IPS-18a (cell line): ENCODE data around the gene POU6F2.

ENCODE experiments used
- H3K27ac ChIP-seq: one replicate; pipeline ENCODE4 v1.5.1; 2013; ENCODE audit warnings: low read length
- H3K27me3 ChIP-seq: one replicate; pipeline ENCODE4 v1.6.1; 2013; ENCODE audit warnings: mild to moderate bottlenecking, low read length; ENCODE audit not compliant: control insufficient read depth, insufficient read depth
- H3K36me3 ChIP-seq: one replicate; pipeline ENCODE4 v1.6.1; 2013; ENCODE audit warnings: low read depth, low read length; ENCODE audit not compliant: control insufficient read depth
- H3K4me1 ChIP-seq: one replicate; pipeline ENCODE4 v1.6.1; 2013; ENCODE audit warnings: low read depth, low read length; ENCODE audit not compliant: control insufficient read depth
- H3K4me3 ChIP-seq: one replicate; pipeline ENCODE4 v1.5.1; 2013; ENCODE audit warnings: low read length
- H3K9ac ChIP-seq: one replicate; pipeline ENCODE4 v1.6.1; 2013; ENCODE audit warnings: mild to moderate bottlenecking, low read length, moderate library complexity
- H3K9me3 ChIP-seq: one replicate; pipeline ENCODE4 v1.6.1; 2013; ENCODE audit warnings: low read depth, low read length; ENCODE audit not compliant: control insufficient read depth

Gene POU6F2

DNA sequence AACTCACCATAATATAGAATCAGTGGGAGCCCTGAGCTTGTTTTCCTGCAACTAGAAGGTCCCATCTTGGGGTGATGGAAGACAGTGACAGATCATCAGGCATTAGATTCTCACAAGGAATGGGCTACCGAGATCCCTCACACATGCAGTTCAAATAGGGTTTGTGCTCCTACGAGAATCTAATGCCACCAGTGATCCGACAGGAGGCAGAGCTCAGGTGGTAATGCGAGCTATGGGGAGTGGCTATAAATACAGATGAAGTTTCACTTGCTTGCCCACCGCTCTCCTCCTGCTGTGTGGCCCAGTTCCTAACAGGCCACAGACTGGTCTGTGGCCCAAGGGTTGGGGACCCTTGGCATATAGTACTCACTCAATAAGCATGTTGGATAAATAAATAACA lies 93.4 kb downstream of the POU6F2 start:
- Histone ChIP-seq H3K27ac (no peak overlapping the region), H3K4me3 (no peak overlapping the region), H3K4me1 (peaks cover 22% of the 10 kb centered on the region), H3K9me3 (no peaks in the 10 kb centered on the region), H3K36me3 (no peaks in the 10 kb centered on the region), H3K9ac (no peak overlapping the region), H3K27me3 (no peaks in the 10 kb centered on the region)

DNA sequence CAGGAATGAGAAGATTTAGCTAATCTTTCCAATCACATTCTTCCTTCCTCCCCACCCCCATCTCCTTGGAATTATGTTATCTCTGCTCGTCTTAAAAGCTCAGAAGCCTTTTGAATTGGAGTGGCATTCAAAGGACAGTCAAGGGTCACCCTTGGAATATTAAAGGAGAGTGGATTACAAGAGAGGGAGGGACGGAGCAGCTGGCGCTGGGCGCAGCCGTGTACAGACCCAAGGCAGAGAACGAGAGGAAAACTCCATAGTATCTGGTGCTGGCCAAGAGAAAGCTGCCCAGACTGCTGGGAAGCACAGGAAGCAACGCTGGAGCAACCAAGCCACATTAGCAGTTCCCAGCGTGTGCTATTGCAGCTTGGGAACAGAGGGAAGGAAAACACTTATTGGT lies 95.7 kb downstream of the POU6F2 start:
- Histone ChIP-seq H3K4me3 (peak overlapping the region; percentile 34), H3K9ac (no peak overlapping the region), H3K27ac (no peak overlapping the region), H3K27me3 (no peaks in the 10 kb centered on the region), H3K36me3 (no peaks in the 10 kb centered on the region), H3K9me3 (no peaks in the 10 kb centered on the region), H3K4me1 (peaks cover 22% of the 10 kb centered on the region)

DNA sequence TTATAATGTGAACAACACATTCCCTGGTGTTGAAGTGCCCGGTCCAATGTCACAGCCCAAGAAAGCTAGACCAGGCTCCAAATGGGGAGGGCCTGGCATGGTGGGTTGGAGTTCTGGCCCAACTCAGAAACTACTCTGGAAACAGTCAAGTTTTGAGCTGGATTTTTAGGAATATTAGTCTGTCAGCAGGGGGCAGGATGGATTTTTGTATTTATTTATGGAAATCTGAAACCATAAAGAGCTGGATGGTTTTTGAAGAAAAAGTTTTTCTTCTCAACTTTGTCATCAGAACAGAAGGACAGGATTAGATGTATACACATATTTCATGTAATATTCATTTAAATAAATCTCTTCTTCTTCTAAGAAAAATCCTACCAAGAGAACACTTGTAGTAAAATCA lies 97.5 kb downstream of the POU6F2 start:
- no peak overlapping the region for H3K27ac ChIP-seq
- H3K36me3 ChIP-seq, result no peaks in the 10 kb centered on the region
- H3K27me3 ChIP-seq, result no peaks in the 10 kb centered on the region
- H3K9ac ChIP-seq, result no peak overlapping the region
- H3K4me1 ChIP-seq, result peaks cover 13% of the 10 kb centered on the region
- H3K4me3 ChIP-seq, result no peak overlapping the region
- no peaks in the 10 kb centered on the region for H3K9me3 ChIP-seq

DNA sequence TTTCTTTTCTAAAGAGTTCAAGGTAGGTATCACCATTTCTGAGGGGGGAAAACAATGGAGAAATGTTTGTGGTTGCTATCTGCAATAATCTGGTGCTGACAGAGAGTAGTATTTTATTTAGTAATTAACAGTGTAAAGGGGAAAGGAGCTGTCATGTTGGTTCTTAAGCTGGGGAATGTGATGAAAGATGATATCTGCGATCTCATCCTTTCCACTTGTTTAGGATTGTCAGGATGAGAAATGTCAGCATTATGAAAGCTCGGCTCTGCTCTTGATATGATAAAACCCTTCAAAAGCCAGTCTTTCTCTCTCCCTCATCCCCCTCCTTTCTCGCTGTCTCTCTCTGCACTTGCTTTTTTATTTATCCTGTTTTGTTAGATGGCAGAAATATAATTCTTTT lies 106.1 kb downstream of the POU6F2 start:
- H3K9ac ChIP-seq, result no peak overlapping the region
- no peaks in the 10 kb centered on the region for H3K9me3 ChIP-seq
- no peaks in the 10 kb centered on the region for H3K36me3 ChIP-seq
- H3K4me3 ChIP-seq, result no peak overlapping the region
- peaks cover 40% of the 10 kb centered on the region for H3K4me1 ChIP-seq
- no peak overlapping the region for H3K27ac ChIP-seq
- H3K27me3 ChIP-seq, result no peaks in the 10 kb centered on the region

DNA sequence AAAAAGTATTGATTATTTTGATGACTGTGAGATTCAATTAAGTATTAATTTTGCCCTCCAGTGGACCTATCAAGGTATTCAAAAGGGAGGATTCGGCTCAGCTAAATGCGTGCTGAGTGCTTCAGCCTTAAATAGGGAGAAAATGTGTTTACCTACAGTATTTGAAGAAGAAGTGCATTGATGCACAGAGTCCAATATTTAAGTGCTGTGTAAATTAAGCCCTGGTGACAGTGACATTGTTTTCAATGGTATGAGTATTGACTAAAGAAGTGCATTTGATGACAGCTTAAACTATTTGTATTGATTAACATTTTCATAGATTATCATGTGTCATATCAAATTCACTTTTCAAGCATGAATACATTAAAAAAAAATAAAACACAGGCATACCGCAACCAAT lies 106.6 kb downstream of the POU6F2 start:
- Histone ChIP-seq H3K36me3 (no peaks in the 10 kb centered on the region), H3K9ac (no peak overlapping the region), H3K4me1 (peaks cover 45% of the 10 kb centered on the region), H3K9me3 (no peaks in the 10 kb centered on the region), H3K4me3 (no peak overlapping the region), H3K27me3 (no peaks in the 10 kb centered on the region), H3K27ac (no peak overlapping the region)

DNA sequence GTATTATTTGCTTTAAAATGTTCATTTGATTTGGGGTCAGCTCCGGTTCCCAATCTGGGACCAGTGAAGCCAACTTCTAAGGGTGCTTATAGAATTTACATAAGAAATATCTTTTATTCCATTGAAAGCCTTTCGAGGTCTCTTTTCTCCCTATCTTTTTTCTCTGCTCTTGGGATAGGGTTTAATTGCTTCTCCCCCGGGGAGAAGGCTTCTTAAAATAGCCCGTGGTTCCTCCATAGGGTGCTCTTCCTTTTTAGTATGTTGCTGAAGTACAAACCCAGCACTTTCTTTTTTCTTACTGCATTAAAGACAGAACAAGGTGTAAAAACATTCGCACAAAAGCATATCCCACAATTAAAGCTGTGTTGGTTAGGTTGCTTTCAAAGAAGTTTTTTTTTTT lies 107.5 kb downstream of the POU6F2 start:
- peak overlapping the region; percentile 1 for H3K9ac ChIP-seq
- no peaks in the 10 kb centered on the region for H3K27me3 ChIP-seq
- H3K9me3 ChIP-seq, result no peaks in the 10 kb centered on the region
- H3K4me1 ChIP-seq, result peaks cover 45% of the 10 kb centered on the region
- H3K27ac ChIP-seq, result no peak overlapping the region
- no peaks in the 10 kb centered on the region for H3K36me3 ChIP-seq
- H3K4me3 ChIP-seq, result peak overlapping the region; percentile 57

DNA sequence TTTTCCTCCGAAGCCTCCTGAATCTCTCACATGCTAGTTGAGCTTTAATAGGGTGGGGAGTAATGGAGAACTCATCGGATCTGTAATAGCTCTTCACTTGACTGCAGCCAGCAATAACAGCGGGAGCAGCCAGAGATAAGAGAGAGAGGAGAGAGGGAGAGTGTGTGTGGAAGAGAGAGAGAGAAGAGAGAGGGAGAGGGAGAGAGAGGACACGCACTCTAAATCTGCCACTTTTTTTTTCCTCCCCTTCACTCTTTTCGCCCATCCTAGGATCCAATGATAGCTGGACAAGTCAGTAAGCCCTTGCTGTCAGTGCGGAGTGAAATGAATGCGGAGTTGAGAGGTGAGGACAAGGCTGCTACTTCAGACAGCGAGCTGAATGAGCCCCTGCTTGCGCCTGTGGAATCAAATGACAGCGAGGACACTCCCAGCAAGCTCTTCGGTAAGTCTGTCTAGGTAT lies 107.9 kb downstream of the POU6F2 start:
- Histone ChIP-seq H3K4me1 (peaks cover 45% of the 10 kb centered on the region), H3K4me3 (peak overlapping the region; percentile 57)

DNA sequence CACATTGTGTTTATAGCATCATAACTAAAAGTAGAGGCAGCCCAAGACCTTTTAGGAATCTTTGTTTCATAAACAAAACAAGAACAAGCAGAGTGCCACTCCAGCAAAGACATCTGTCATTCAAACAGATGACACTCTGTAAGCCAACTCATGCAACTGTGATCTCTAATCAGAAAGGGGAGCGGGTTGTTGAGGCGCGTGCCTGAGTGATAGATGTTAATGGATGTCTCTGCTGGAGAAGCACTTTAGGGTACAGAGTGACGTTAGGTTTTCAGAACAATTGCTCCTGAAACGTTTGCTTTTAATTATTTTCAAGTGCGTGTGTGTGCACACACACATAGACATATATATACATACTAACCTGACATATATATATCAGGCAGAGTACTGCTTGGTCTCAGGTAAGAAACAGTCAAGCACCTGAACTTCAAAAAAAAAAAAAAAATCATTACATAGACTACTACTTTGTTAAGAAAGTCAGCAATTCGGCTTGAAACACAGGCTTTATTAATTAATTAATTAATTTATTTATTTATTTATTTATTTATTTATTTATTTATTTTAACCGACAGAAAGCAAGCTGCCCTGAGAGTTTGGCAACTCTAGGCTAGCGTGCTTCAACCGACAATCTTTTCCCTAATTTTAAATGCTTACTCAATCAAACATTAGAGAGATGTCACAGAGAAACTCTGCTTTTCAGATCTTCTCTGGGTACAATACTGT lies 109.1 kb downstream of the POU6F2 start:
- H3K9ac ChIP-seq, result no peak overlapping the region

More for the DNA sequence above, 107.9 kb downstream of the POU6F2 start:
- Histone ChIP-seq H3K36me3 (no peaks in the 10 kb centered on the region), H3K27me3 (no peaks in the 10 kb centered on the region), H3K9me3 (no peaks in the 10 kb centered on the region), H3K27ac (no peak overlapping the region), H3K9ac (no peak overlapping the region)

DNA sequence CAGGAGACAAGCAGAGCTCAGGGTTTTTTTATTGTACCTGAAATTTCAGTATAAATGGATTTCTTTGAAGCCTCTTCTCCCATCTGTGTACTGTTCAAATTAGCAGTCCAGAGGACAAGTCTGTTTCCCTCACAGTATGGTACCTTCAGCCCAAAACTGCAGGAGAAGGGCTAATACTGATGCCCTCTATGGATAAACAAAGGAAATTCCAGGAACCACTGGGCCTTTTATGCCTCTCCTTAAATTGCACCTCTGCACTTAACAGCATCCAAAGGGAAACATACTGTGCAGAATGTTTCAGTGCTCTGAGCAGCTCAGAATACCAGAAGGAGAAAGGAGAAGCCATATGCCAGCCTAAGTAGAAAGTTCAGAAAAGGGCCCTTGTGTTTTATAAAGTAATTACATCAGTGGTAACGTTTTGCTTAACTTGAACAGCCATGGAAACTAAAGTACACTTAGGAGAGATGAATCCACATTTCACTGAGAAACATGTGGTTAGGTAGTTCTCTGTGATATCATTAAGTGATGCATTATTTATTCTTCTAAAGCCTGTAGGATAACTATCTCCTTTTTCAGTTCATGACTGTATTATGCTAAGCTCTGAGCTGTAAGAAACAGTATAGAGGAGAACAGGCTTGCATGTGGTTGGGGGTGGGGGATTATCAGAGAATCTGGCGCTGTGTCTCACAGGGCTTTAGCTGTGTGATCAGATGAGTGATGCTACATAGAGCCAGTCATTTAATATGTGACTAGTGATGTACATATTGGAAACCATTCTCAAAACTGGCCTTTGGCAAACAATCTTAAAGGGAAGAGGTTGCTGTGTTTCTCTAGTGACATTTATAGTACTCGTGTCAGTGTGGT lies 111.3 kb downstream of the POU6F2 start:
- Histone ChIP-seq H3K36me3 (no peaks in the 10 kb centered on the region), H3K9me3 (no peaks in the 10 kb centered on the region), H3K4me1 (peaks cover 38% of the 10 kb centered on the region), H3K9ac (no peak overlapping the region), H3K27me3 (no peaks in the 10 kb centered on the region), H3K27ac (no peak overlapping the region), H3K4me3 (no peak overlapping the region)

More for the DNA sequence above, 109.1 kb downstream of the POU6F2 start:
- Histone ChIP-seq H3K4me1 (peaks cover 45% of the 10 kb centered on the region), H3K27me3 (no peaks in the 10 kb centered on the region), H3K4me3 (no peak overlapping the region), H3K9me3 (no peaks in the 10 kb centered on the region), H3K27ac (no peak overlapping the region), H3K36me3 (no peaks in the 10 kb centered on the region)

DNA sequence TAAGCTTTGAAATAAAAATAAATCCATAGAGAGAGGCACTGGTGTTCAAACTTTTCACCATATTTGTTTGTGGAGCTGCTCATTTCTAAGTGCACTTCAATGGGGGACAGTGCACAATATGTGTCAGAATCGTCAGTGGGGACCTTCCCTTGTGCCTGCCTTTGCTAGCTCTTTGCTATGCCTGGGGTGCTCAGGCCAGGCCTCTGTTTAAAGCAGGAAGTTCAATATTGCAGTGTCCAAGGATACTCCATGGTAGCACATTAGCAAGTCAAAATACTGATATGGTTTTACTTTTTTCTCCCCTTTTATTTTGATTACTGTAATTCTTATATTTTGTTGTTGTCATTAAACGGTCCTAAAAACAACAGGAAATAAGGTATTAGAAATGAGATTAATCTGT lies 113.4 kb downstream of the POU6F2 start:
- H3K4me1 ChIP-seq, result peaks cover 22% of the 10 kb centered on the region
- H3K9ac ChIP-seq, result no peak overlapping the region
- no peaks in the 10 kb centered on the region for H3K36me3 ChIP-seq
- H3K27me3 ChIP-seq, result no peaks in the 10 kb centered on the region
- no peak overlapping the region for H3K4me3 ChIP-seq
- no peaks in the 10 kb centered on the region for H3K9me3 ChIP-seq
- no peak overlapping the region for H3K27ac ChIP-seq

DNA sequence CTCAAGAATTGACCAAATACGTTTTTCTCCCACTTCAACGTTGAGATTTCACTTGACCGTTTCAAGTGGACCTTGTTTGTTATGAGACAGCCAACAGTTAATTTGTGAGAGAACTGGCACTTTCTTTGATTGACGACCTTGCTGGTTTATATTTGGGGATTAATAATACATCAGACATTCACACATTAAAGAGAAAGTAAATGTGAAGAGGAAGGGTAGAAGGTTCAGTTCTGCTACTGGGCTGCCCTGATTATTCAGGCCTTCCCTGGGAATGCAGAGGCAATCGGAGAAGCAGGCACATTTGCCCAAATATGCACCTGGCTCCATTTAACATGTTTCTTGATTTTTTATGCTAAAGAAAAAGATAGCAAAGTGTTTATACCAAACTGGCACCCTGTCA lies 114.1 kb downstream of the POU6F2 start:
- H3K27ac ChIP-seq, result no peak overlapping the region
- H3K9me3 ChIP-seq, result no peaks in the 10 kb centered on the region
- no peaks in the 10 kb centered on the region for H3K27me3 ChIP-seq
- H3K4me3 ChIP-seq, result no peak overlapping the region
- no peaks in the 10 kb centered on the region for H3K36me3 ChIP-seq
- H3K4me1 ChIP-seq, result peaks cover 17% of the 10 kb centered on the region
- no peak overlapping the region for H3K9ac ChIP-seq
